Measurements from ENCODE around the gene TGFB2.

The TGFB2 gene

GRCh38 chr1:218436346-218436745, 91.2 kb downstream of the TGFB2 start:
- peaks cover 26% of the 10 kb centered on the region for H3K27me3 Mint-ChIP-seq
- no peaks in the 10 kb centered on the region for H3K9me3 Mint-ChIP-seq
- ATAC-seq (no peak), DNase-seq (no peak)
- no peak overlapping the region for H3K27ac Mint-ChIP-seq
- H3K4me1 Mint-ChIP-seq: no peaks in the 10 kb centered on the region
- no peak overlapping the region for H3K4me3 Mint-ChIP-seq

GRCh38 chr1:218436997-218437396, 91.9 kb downstream of the TGFB2 start:
- DNase-seq: no peak
- peaks cover 29% of the 10 kb centered on the region for H3K27me3 Mint-ChIP-seq
- no peaks in the 10 kb centered on the region for H3K4me1 Mint-ChIP-seq
- H3K27ac Mint-ChIP-seq: no peak overlapping the region
- no peaks in the 10 kb centered on the region for H3K9me3 Mint-ChIP-seq
- H3K4me3 Mint-ChIP-seq: no peak overlapping the region
- ATAC-seq: no peak

- Mint-ChIP-seq H3K4me1 (no peaks in the 10 kb centered on the region), H3K9me3 (no peaks in the 10 kb centered on the region), H3K4me3 (no peak overlapping the region), H3K27me3 (peaks cover 14% of the 10 kb centered on the region), H3K27ac (no peak overlapping the region)
- no peak for DNase-seq
- ATAC-seq: no peak
Measured at GRCh38 chr1:218439541-218440295, 94.6 kb downstream of the TGFB2 start.

GRCh38 chr1:218443255-218443654, 98.1 kb downstream of the TGFB2 start:
- peaks cover 15% of the 10 kb centered on the region for H3K27me3 Mint-ChIP-seq
- DNase-seq (no peak), ATAC-seq (no peak)
- no peak overlapping the region for H3K27ac Mint-ChIP-seq
- H3K4me1 Mint-ChIP-seq: no peaks in the 10 kb centered on the region
- H3K9me3 Mint-ChIP-seq: peaks cover 0 to 4% of the 10 kb centered on the region in 2 donors
- H3K4me3 Mint-ChIP-seq: no peak overlapping the region

- no peak for DNase-seq
- no peaks in the 10 kb centered on the region for H3K4me1 Mint-ChIP-seq
- peaks cover 21% of the 10 kb centered on the region for H3K27me3 Mint-ChIP-seq
- no peak overlapping the region for H3K27ac Mint-ChIP-seq
- ATAC-seq: no peak
- H3K4me3 Mint-ChIP-seq: no peak overlapping the region
- H3K9me3 Mint-ChIP-seq: peaks cover 8 to 13% of the 10 kb centered on the region in 2 donors
Measured at GRCh38 chr1:218444173-218444572, 99.0 kb downstream of the TGFB2 start.

- H3K27ac Mint-ChIP-seq: no peak overlapping the region
- H3K4me1 Mint-ChIP-seq: no peaks in the 10 kb centered on the region
- peaks cover 9 to 16% of the 10 kb centered on the region in 2 donors for H3K9me3 Mint-ChIP-seq
- DNase-seq (no peak), ATAC-seq (no peak)
- H3K4me3 Mint-ChIP-seq: no peak overlapping the region
- peaks cover 21% of the 10 kb centered on the region for H3K27me3 Mint-ChIP-seq
Measured at GRCh38 chr1:218444588-218444987, 99.5 kb downstream of the TGFB2 start.

GRCh38 chr1:218447010-218447689, 102.0 kb downstream of the TGFB2 start:
- Mint-ChIP-seq H3K4me3 (no peak overlapping the region), H3K4me1 (no peaks in the 10 kb centered on the region), H3K27me3 (peaks cover 7% of the 10 kb centered on the region), H3K9me3 (peaks cover 9 to 16% of the 10 kb centered on the region in 2 donors), H3K27ac (no peak overlapping the region)
- no peak for DNase-seq
- ATAC-seq: no peak

- H3K9me3 Mint-ChIP-seq: peaks cover 9 to 16% of the 10 kb centered on the region in 2 donors
- no peak for ATAC-seq
Measured at GRCh38 chr1:218451415-218451814, 106.3 kb downstream of the TGFB2 start.

GRCh38 chr1:218454700-218455282, 109.7 kb downstream of the TGFB2 start:
- DNase-seq (no peak), ATAC-seq (no peak)
- H3K4me1 Mint-ChIP-seq: no peaks in the 10 kb centered on the region
- peaks cover 19% of the 10 kb centered on the region for H3K27me3 Mint-ChIP-seq
- no peak overlapping the region for H3K27ac Mint-ChIP-seq
- no peak overlapping the region for H3K4me3 Mint-ChIP-seq
- no peaks in the 10 kb centered on the region for H3K9me3 Mint-ChIP-seq

More at GRCh38 chr1:218451415-218451814, 106.3 kb downstream of the TGFB2 start:
- Mint-ChIP-seq H3K4me1 (no peaks in the 10 kb centered on the region), H3K4me3 (no peak overlapping the region), H3K27ac (no peak overlapping the region), H3K27me3 (peaks cover 19% of the 10 kb centered on the region)
- DNase-seq: no peak

GRCh38 chr1:218456444-218456843, 111.3 kb downstream of the TGFB2 start:
- Mint-ChIP-seq H3K4me1 (no peaks in the 10 kb centered on the region), H3K27ac (no peak overlapping the region), H3K9me3 (no peaks in the 10 kb centered on the region), H3K4me3 (no peak overlapping the region), H3K27me3 (peaks cover 19% of the 10 kb centered on the region)
- DNase-seq: no peak
- ATAC-seq: no peak

GRCh38 chr1:218459450-218459849, 114.3 kb downstream of the TGFB2 start:
- Mint-ChIP-seq H3K27ac (no peak overlapping the region), H3K9me3 (no peaks in the 10 kb centered on the region), H3K4me1 (no peaks in the 10 kb centered on the region), H3K27me3 (peaks cover 7% of the 10 kb centered on the region), H3K4me3 (no peak overlapping the region)
- DNase-seq (no peak), ATAC-seq (no peak)

GRCh38 chr1:218459878-218460711, 115.0 kb downstream of the TGFB2 start:
- Mint-ChIP-seq H3K9me3 (no peaks in the 10 kb centered on the region), H3K4me3 (no peak overlapping the region), H3K27ac (no peak overlapping the region), H3K27me3 (peaks cover 7% of the 10 kb centered on the region), H3K4me1 (no peaks in the 10 kb centered on the region)
- DNase-seq (no peak), ATAC-seq (no peak)

GRCh38 chr1:218461351-218461750, 116.2 kb downstream of the TGFB2 start:
- no peak for ATAC-seq
- Mint-ChIP-seq H3K27me3 (peaks cover 11% of the 10 kb centered on the region), H3K4me1 (no peaks in the 10 kb centered on the region), H3K27ac (no peak overlapping the region), H3K9me3 (no peaks in the 10 kb centered on the region), H3K4me3 (no peak overlapping the region)
- no peak for DNase-seq

GRCh38 chr1:218462116-218462515, 117.0 kb downstream of the TGFB2 start:
- Mint-ChIP-seq H3K27ac (no peak overlapping the region), H3K4me1 (no peaks in the 10 kb centered on the region), H3K9me3 (no peaks in the 10 kb centered on the region), H3K27me3 (peaks cover 15% of the 10 kb centered on the region), H3K4me3 (no peak overlapping the region)
- ATAC-seq (no peak), DNase-seq (no peak)

- no peaks in the 10 kb centered on the region for H3K4me1 Mint-ChIP-seq
- no peak for DNase-seq
- no peak overlapping the region for H3K4me3 Mint-ChIP-seq
- no peak overlapping the region for H3K27ac Mint-ChIP-seq
- peaks cover 12% of the 10 kb centered on the region for H3K27me3 Mint-ChIP-seq
- ATAC-seq: no peak
- no peaks in the 10 kb centered on the region for H3K9me3 Mint-ChIP-seq
Measured at GRCh38 chr1:218462587-218462986, 117.5 kb downstream of the TGFB2 start.

Measured in stimulated activated naive CD8-positive, alpha-beta T cell treated with anti-CD3 and anti-CD28 coated beads, Interleukin-15, amount 100 ng/mL, for 72 hours (primary cell).